ENCODE measurements around the gene ZNF142. TPM values are rescaled to one million over a fixed set of nuclear protein-coding genes. Genes with fewer than 3 reads are reported as not detected.

Gene ZNF142
- total RNA-seq, 1 experiment from 2014 or later: 23.1 TPM

DNA sequence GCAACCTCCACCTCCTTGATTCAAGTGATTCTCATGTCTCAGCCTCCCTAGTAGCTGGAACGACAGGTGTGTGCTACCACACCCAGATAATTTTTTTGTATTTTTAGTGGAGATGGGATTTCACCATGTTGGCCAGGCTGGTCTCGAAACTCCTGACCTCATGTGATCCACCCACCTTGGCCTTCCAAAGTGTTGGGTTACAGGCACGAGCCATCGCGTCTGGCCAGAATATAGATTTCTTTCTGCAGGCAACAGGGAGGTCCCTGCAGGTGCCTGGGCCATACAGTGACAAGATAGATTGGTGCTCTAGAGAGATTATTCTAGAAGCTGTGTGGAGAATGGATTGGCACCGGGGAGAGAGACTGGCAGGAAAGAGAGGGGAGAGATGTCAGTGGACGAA, 38.4 kb downstream of the ZNF142 start:
- Histone ChIP-seq H3K9me2 (ENCODE audit: insufficient read depth) (no peaks in the 10 kb centered on the region), H3K4me1 (replicated peaks; ENCODE audit: insufficient read depth) (no peaks in the 10 kb centered on the region), H3K36me3 (ENCODE audit: low read depth) (no peaks in the 10 kb centered on the region), H3K4me2 (no peak overlapping the region), H3K4me3 (no peak overlapping the region), H3K79me2 (ENCODE audit: low read depth) (no peaks in the 10 kb centered on the region), H3K9me3 (ENCODE audit: insufficient read depth, low read depth) (no peaks in the 10 kb centered on the region), H3K27ac (no peak overlapping the region), H4K20me1 (ENCODE audit: insufficient read depth) (no peaks in the 10 kb centered on the region), H3F3A (ENCODE audit: insufficient read depth, low read depth) (no peaks in the 10 kb centered on the region), H2AFZ (no peak overlapping the region), H3K27me3 (ENCODE audit: insufficient read depth, low read depth) (no peaks in the 10 kb centered on the region)
- POLR2A ChIA-PET (ENCODE audit: unreplicated experiment): no interaction called here
- BruUV-seq (replicated peaks): no TSS peak
- intact Hi-C loops (cut with micrococcal nuclease; ENCODE audit: unreplicated experiment): no loop called here
- CTCF ChIA-PET: no interaction called here
- no peak for DNase-seq
- no peak for TF ChIP-seq EZH2 (IDR thresholded peaks at IDR 0.05; ENCODE audit: low read depth)
- TF ChIP-seq, protein P1, sequence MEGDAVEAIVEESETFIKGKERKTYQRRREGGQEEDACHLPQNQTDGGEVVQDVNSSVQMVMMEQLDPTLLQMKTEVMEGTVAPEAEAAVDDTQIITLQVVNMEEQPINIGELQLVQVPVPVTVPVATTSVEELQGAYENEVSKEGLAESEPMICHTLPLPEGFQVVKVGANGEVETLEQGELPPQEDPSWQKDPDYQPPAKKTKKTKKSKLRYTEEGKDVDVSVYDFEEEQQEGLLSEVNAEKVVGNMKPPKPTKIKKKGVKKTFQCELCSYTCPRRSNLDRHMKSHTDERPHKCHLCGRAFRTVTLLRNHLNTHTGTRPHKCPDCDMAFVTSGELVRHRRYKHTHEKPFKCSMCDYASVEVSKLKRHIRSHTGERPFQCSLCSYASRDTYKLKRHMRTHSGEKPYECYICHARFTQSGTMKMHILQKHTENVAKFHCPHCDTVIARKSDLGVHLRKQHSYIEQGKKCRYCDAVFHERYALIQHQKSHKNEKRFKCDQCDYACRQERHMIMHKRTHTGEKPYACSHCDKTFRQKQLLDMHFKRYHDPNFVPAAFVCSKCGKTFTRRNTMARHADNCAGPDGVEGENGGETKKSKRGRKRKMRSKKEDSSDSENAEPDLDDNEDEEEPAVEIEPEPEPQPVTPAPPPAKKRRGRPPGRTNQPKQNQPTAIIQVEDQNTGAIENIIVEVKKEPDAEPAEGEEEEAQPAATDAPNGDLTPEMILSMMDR (conservative IDR thresholded peaks at IDR 0.05): no peak

GRCh38 chr2:218618102-218618860, 41.1 kb downstream of the ZNF142 start:
- Histone ChIP-seq H3K4me2 (no peak overlapping the region), H3K9me3 (ENCODE audit: insufficient read depth, low read depth) (no peaks in the 10 kb centered on the region), H3K27ac (no peak overlapping the region), H3K27me3 (ENCODE audit: insufficient read depth, low read depth) (no peaks in the 10 kb centered on the region), H3K36me3 (ENCODE audit: low read depth) (no peaks in the 10 kb centered on the region), H4K20me1 (ENCODE audit: insufficient read depth) (no peaks in the 10 kb centered on the region), H3K79me2 (ENCODE audit: low read depth) (no peaks in the 10 kb centered on the region), H3K4me3 (no peak overlapping the region), H3F3A (ENCODE audit: insufficient read depth, low read depth) (no peaks in the 10 kb centered on the region), H3K9me2 (ENCODE audit: insufficient read depth) (no peaks in the 10 kb centered on the region), H2AFZ (no peak overlapping the region), H3K4me1 (replicated peaks; ENCODE audit: insufficient read depth) (no peaks in the 10 kb centered on the region)
- no TSS peak for BruUV-seq (replicated peaks)
- ChIA-PET POLR2A (ENCODE audit: unreplicated experiment) (interaction anchor here (0.6 kb wide), 1 partner anchor 55 kb away, joined by 3 read pairs; no protein-coding TSS in a partner anchor), CTCF (no interaction called here)
- no peak for TF ChIP-seq EZH2 (IDR thresholded peaks at IDR 0.05; ENCODE audit: low read depth)
- TF ChIP-seq, protein P1 (conservative IDR thresholded peaks at IDR 0.05): no peak
- no peak for DNase-seq
- intact Hi-C loops (cut with micrococcal nuclease; ENCODE audit: unreplicated experiment): no loop called here

DNA sequence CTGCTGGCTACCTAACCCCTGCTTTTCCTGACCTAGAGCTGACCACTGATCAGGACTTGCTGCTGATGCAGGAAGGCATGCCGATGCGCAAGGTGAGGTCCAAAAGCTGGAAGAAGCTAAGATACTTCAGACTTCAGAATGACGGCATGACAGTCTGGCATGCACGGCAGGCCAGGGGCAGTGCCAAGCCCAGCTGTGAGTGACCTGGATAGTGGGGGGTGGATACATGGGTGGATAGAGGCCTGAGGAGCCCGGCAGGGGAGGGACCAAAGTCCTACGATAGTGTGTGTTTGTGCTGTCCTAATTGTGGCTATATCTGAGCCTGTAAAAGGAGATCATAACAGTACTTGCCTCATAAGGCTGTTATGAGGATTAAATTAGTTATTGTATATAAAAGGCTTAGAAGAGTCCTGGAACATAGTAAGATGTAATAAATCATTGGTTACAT, 43.5 kb downstream of the ZNF142 start:
- no peaks in the 10 kb centered on the region for H3K79me2 ChIP-seq (ENCODE audit: low read depth)
- DNase-seq: no peak
- TF ChIP-seq EZH2 (IDR thresholded peaks at IDR 0.05; ENCODE audit: low read depth): no peak
- TF ChIP-seq, protein P1 (conservative IDR thresholded peaks at IDR 0.05): no peak
- no peak overlapping the region for H3K27ac ChIP-seq
- no TSS peak for BruUV-seq (replicated peaks)
- CTCF ChIA-PET: no interaction called here
- no peaks in the 10 kb centered on the region for H3F3A ChIP-seq (ENCODE audit: insufficient read depth, low read depth)
- no peaks in the 10 kb centered on the region for H3K36me3 ChIP-seq (ENCODE audit: low read depth)
- H3K9me3 ChIP-seq (ENCODE audit: insufficient read depth, low read depth): no peaks in the 10 kb centered on the region
- no peaks in the 10 kb centered on the region for H3K4me1 ChIP-seq (replicated peaks; ENCODE audit: insufficient read depth)
- no peak overlapping the region for H2AFZ ChIP-seq
- no peak overlapping the region for H3K4me3 ChIP-seq
- H3K4me2 ChIP-seq: no peak overlapping the region
- intact Hi-C loops (cut with micrococcal nuclease; ENCODE audit: unreplicated experiment): no loop called here
- H4K20me1 ChIP-seq (ENCODE audit: insufficient read depth): no peaks in the 10 kb centered on the region
- POLR2A ChIA-PET (ENCODE audit: unreplicated experiment): interaction anchor here (0.6 kb wide), 1 partner anchor 405 kb away, joined by 4 read pairs; no protein-coding TSS in a partner anchor
- H3K9me2 ChIP-seq (ENCODE audit: insufficient read depth): no peaks in the 10 kb centered on the region
- no peaks in the 10 kb centered on the region for H3K27me3 ChIP-seq (ENCODE audit: insufficient read depth, low read depth)

Data from PC-9 (cell line).